Thymus (tissue), 11 donors: ENCODE results near the gene FBF1. TPM values are rescaled to one million over a fixed set of nuclear protein-coding genes. Genes with fewer than 3 reads are reported as not detected.

Experiments
- DNase-seq, 9 donors: peaks; one replicate each; pipeline ENCODE4 v3.0.0-alpha.2; 2013; ENCODE audit warnings: low spot score in 9 of 9, low read depth in 6 of 9, missing footprints in 1 of 9
- H3K27ac ChIP-seq, 2 donors: one replicate each; pipeline ENCODE4 v1.5.1; 2013; ENCODE audit warnings: control low read depth in 1 of 2, low read depth in 1 of 2, low read length in 1 of 2, mild to moderate bottlenecking in 1 of 2, moderate library complexity in 1 of 2
- H3K27me3 ChIP-seq, 2 donors: one replicate each; pipeline ENCODE4 v1.5.1; 2013; ENCODE audit warnings: low read length in 1 of 2; ENCODE audit not compliant: control insufficient read depth in 2 of 2, insufficient read depth in 1 of 2
- H3K36me3 ChIP-seq, 2 donors: one replicate each; pipeline ENCODE4 v1.5.1; 2013; ENCODE audit warnings: low read length in 1 of 2, mild to moderate bottlenecking in 1 of 2, moderate library complexity in 1 of 2; ENCODE audit not compliant: control insufficient read depth in 2 of 2, insufficient read depth in 2 of 2
- H3K4me1 ChIP-seq, 2 donors: one replicate each; pipeline ENCODE4 v1.5.1; 2013; ENCODE audit warnings: low read length in 2 of 2; ENCODE audit not compliant: control insufficient read depth in 2 of 2, insufficient read depth in 2 of 2
- H3K4me3 ChIP-seq, 2 donors: one replicate each; pipeline ENCODE4 v1.5.1; 2013; ENCODE audit warnings: low read length in 2 of 2, control low read depth in 1 of 2, mild to moderate bottlenecking in 1 of 2
- H3K9me3 ChIP-seq, 2 donors: one replicate each; pipeline ENCODE4 v1.5.1; 2013; ENCODE audit warnings: low read length in 1 of 2, mild to moderate bottlenecking in 1 of 2; ENCODE audit not compliant: control insufficient read depth in 2 of 2, insufficient read depth in 1 of 2
- WGBS: extraction: QIAGEN DNeasy Blood & Tissue Kit; methylation state at CpG from one replicate; pipeline ENCODE4 v1.1.7; 2013; 5-methylcytosine and 5-hydroxymethylcytosine counted together
- polyA plus RNA-seq: library from polyadenylated mRNA; stranded (reverse); fragments of 200-250 nt; gene quantifications from one replicate; pipeline ENCODE4 v1.2.3, GENCODE V29; 2013
- total RNA-seq: library from RNA; stranded (reverse); fragments of 120-200 nt; gene quantifications from one replicate; pipeline ENCODE4 v1.2.4, GENCODE V29; 2013
- donor health status: healthy.

Gene FBF1
- total and polyA plus RNA-seq, 2 donors, result 9.2 to 18.7 TPM

GRCh38 chr17:75909812-75910274 is 31.0 kb downstream of the FBF1 start:
- Histone ChIP-seq H3K27ac (no peak overlapping the region), H3K36me3 (peaks cover 2 to 14% of the 10 kb centered on the region in 2 donors), H3K27me3 (no peaks in the 10 kb centered on the region), H3K9me3 (no peaks in the 10 kb centered on the region), H3K4me1 (peaks cover 15 to 29% of the 10 kb centered on the region in 2 donors), H3K4me3 (no peak overlapping the region)
- DNase-seq, result peak in 1 of 9 donors; percentile 35
- WGBS, result 29% methylated on average over 11 of the region's 11 CpGs

DNA sequence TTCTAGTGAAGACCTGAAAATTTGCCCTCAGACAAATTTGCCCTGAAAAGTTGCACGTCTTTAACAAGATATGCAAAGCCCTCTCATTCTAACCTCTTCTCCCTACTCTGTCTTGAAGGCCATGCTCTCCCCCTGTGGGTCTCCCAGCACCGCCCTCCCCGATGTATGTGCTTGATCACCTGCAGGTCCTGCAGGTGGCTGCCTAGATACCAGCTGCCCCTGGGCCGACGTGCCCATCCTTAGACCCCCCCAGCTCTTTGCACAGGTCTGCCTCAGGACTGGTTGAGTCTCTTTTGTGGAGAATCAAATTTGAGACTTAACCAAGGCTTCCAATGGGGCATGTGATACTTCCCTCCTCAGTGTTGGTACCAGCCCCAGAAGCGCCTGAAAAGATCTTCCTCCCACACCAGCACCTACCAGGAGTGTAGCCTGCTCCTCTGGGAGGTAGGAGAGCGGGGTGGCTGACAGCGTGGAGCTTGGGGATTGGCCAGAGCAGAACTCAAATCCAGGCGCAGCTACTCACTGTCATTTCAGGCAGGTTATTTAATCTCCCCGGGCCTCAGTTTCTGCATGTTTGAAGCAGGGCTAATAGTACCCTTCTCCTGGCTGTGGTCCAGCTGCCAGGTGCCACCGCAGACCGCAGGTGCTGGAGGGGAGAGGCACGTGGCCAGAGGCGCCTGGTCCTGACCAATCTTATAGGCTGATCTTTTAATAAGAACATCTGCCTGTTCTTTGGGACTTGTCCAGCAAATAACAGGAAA is 31.6 kb downstream of the FBF1 start:
- 71% methylated on average over 14 of the region's 14 CpGs for WGBS
- no peaks in the 10 kb centered on the region for H3K9me3 ChIP-seq
- peaks cover 2 to 13% of the 10 kb centered on the region in 2 donors for H3K36me3 ChIP-seq
- no peaks in the 10 kb centered on the region for H3K27me3 ChIP-seq
- no peak overlapping the region for H3K4me3 ChIP-seq
- H3K27ac ChIP-seq, result no peak overlapping the region
- DNase-seq, result peak in 1 of 9 donors; percentile 10
- peaks cover 15 to 30% of the 10 kb centered on the region in 2 donors for H3K4me1 ChIP-seq

- H3K27ac ChIP-seq, result no peak overlapping the region
- WGBS, result 93% methylated on average over 6 of the region's 6 CpGs
- H3K9me3 ChIP-seq, result no peaks in the 10 kb centered on the region
- peaks cover 4% of the 10 kb centered on the region in 2 donors for H3K36me3 ChIP-seq
- DNase-seq, result no peak
- H3K4me3 ChIP-seq, result no peak overlapping the region
- H3K4me1 ChIP-seq, result peaks cover 19 to 35% of the 10 kb centered on the region in 2 donors
- H3K27me3 ChIP-seq, result no peaks in the 10 kb centered on the region
Measured at GRCh38 chr17:75908201-75908600, 32.6 kb downstream of the FBF1 start.

GRCh38 chr17:75906143-75906884 is 34.5 kb downstream of the FBF1 start:
- Histone ChIP-seq H3K27ac (peak overlapping the region in 1 of 2 donors; percentile 38), H3K27me3 (no peaks in the 10 kb centered on the region), H3K36me3 (peaks cover 9 to 11% of the 10 kb centered on the region in 2 donors), H3K4me3 (no peak overlapping the region), H3K4me1 (peaks cover 19 to 35% of the 10 kb centered on the region in 2 donors), H3K9me3 (no peaks in the 10 kb centered on the region)
- DNase-seq, result peak in 1 of 9 donors; percentile 20
- WGBS, result 94% methylated on average over 10 of the region's 10 CpGs

- 6% methylated on average over 69 of the region's 69 CpGs for WGBS
- H3K27ac ChIP-seq, result peak within 1 kb of the TSS; percentile 85 to 87
- H3K36me3 ChIP-seq, result peaks cover 20 to 22% of the 10 kb centered on the region in 2 donors
- peak within 1 kb of the TSS; percentile 81 to 84 for H3K4me3 ChIP-seq
- no peaks in the 10 kb centered on the region for H3K27me3 ChIP-seq
- no peaks in the 10 kb centered on the region for H3K9me3 ChIP-seq
- H3K4me1 ChIP-seq, result peaks cover 17 to 30% of the 10 kb centered on the region in 2 donors
- DNase-seq, result peak; percentile 63 to 95 (median 87)
Measured at GRCh38 chr17:75904749-75905521, 35.9 kb downstream of the FBF1 start, which contains the start of gene MRPL38. MRPL38 (minus strand) TSS chr17:75904884; CDS start chr17:75904875, 9 bp downstream.

DNA sequence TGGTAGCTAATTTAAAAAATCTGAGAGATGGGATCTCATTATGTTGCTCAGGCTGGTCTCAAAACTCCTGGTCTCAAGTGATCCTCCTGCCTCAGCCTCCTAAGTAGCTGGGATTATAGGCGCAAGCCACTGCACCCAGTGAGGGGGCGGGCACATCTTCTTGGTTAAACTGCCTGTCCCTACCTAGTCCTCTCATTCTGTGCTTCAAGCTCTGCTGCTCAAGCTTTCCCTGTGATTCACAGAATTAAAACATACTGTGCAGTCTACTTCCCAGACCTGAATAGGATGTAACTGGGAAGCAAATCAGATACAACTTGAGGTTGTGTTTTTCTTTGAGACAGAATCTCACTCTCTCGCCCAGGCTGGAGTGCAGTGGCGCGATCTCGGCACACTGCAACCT is 38.4 kb downstream of the FBF1 start:
- no peak for DNase-seq
- WGBS, result 98% methylated on average over 6 of the region's 6 CpGs
- peaks cover 7 to 22% of the 10 kb centered on the region in 2 donors for H3K4me1 ChIP-seq
- H3K4me3 ChIP-seq, result no peak overlapping the region
- H3K27ac ChIP-seq, result no peak overlapping the region
- H3K9me3 ChIP-seq, result no peaks in the 10 kb centered on the region
- H3K27me3 ChIP-seq, result no peaks in the 10 kb centered on the region
- peaks cover 41 to 43% of the 10 kb centered on the region in 2 donors for H3K36me3 ChIP-seq

GRCh38 chr17:75901727-75902126 is 39.1 kb downstream of the FBF1 start:
- peaks cover 7 to 27% of the 10 kb centered on the region in 2 donors for H3K4me1 ChIP-seq
- WGBS, result 97% methylated on average over 18 of the region's 18 CpGs
- H3K9me3 ChIP-seq, result no peaks in the 10 kb centered on the region
- no peak overlapping the region for H3K27ac ChIP-seq
- H3K27me3 ChIP-seq, result no peaks in the 10 kb centered on the region
- no peak for DNase-seq
- no peak overlapping the region for H3K4me3 ChIP-seq
- peaks cover 41 to 43% of the 10 kb centered on the region in 2 donors for H3K36me3 ChIP-seq

DNA sequence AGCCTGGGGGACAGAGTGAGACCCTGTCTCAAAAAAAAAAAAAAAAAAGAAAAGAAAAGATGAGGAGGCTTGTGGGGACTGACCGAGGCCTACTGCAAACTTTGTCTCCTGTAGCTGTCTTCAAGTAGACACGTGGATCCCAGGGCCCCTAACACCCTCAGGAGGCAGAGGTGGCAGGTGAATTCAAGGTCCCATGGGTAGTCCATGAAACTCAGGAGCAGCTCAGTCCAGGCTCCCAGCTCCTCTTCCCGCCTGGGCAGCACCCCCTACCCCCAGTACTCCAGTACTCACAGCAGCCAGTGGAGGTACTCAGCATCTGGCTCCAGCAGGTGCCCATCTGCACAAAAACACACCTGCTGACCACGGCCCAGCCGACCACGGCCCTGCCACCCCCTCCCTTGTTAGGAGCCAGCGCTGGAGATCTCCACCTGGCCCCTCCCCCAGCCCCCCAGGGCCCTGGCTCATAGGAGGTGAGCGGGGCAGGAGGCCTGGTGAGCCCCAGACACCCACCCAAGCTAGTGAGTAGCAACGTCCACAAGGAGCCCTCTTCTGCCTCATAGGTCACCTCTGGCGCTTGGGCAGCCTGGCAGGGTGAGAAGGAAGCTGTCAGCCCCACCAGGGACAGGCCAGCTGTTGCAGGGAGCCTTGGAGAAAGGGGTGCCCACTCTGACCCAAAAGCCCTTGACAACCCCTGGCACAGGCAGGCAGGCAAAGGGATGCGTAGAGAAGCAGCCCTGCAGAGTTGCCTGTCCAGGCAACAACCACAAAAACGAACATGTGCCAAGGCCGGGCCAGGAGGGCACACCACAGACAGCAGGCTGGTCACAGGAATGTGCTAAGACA is 39.9 kb downstream of the FBF1 start:
- Histone ChIP-seq H3K36me3 (peaks cover 41 to 43% of the 10 kb centered on the region in 2 donors), H3K27ac (no peak overlapping the region)
- DNase-seq, result no peak

More for the DNA sequence above, 39.9 kb downstream of the FBF1 start:
- H3K4me3 ChIP-seq, result no peak overlapping the region
- H3K4me1 ChIP-seq, result peaks cover 7 to 22% of the 10 kb centered on the region in 2 donors
- 97% methylated on average over 13 of the region's 13 CpGs for WGBS
- no peaks in the 10 kb centered on the region for H3K27me3 ChIP-seq
- no peaks in the 10 kb centered on the region for H3K9me3 ChIP-seq
